RCC 7860 (cell line): ENCODE measurements around the gene MADCAM1.

Experiments
- DNase-seq: peaks from one replicate; pipeline ENCODE4 v3.0.0-alpha.2; 2015; ENCODE audit warnings: low spot score
- FAIRE-seq: peaks from 2 replicates; lab custom pipeline; 2012; peaks lifted over from hg19 to GRCh38; lab: Jason Lieb, UNC

MADCAM1 gene

DNA sequence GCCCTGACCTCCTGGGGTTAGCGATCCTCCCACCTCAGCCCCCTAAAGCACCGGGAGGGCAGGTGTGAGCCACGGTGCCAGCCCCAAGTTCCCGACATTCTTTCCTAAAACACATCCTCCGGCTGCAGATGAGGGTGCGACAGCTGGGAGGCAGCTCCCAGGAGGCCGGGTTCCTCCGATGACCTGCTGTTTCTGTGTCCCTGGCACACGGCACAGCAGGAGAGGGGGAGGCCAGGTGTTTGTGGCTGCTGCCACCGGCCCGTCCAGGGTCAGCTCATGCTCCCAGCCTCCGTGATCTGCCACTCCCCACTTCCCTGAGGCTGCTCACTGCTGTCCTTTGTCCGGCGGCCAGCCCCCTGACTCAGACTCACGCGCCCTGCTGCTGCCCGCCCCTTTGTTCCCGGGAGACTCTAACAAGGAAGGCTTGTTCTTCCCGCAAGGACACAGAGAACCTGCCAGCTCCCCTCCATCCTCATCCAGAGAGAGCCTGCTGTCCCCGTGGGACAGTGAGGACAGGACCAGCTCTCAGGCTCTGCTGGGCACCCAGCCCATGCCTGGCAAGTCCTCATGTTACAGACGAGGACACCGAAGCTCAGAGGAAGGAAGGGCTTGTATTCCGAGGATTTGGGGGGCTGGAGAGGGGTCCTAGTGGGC, 10.6 kb upstream of the MADCAM1 start:
- FAIRE-seq = no peak

GRCh38 chr19:488505-489417, 7.5 kb upstream of the MADCAM1 start:
- no peak for FAIRE-seq

More for the DNA sequence above, 10.6 kb upstream of the MADCAM1 start:
- no peak for DNase-seq

DNA sequence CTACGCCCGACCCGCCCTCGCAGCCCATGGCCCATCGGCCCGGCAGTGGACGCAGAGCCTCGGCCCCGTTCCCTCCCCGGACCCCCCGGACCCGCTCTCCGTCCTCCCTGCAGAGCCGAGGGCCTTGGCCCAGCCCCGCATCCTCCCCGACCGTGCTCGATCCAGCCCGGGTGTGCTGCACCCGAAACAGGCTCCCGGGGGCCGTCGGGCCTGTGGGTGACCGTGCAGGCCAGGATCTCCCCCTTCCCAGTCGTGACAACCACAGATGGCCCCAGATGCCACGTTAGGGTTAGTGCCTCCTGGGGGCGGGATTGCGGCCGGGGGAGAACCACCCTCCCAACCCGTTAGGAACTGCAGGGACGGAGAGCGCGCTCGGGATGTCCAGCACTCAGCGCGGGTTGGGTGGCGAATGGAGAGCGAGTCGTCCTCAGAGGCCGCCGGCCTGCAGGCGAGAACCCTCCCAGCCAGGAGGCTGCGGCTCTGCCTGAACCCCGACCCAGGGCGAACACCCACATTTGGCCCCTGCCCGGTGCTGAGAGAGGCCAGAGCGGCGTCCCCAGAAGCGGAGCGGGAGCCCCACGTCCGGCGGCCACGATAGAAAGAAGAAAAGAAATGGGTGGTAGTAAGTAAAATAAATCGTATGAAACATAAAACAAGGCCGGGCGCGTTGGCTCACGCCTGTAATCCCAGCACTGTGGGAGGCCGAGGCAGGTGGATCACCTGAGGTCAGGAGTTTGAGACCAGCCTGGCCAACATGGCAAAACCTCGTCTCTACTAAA, 6.7 kb upstream of the MADCAM1 start:
- no peak for FAIRE-seq
- no peak for DNase-seq

More at GRCh38 chr19:488505-489417, 7.5 kb upstream of the MADCAM1 start:
- DNase-seq = peak; percentile 76

DNA sequence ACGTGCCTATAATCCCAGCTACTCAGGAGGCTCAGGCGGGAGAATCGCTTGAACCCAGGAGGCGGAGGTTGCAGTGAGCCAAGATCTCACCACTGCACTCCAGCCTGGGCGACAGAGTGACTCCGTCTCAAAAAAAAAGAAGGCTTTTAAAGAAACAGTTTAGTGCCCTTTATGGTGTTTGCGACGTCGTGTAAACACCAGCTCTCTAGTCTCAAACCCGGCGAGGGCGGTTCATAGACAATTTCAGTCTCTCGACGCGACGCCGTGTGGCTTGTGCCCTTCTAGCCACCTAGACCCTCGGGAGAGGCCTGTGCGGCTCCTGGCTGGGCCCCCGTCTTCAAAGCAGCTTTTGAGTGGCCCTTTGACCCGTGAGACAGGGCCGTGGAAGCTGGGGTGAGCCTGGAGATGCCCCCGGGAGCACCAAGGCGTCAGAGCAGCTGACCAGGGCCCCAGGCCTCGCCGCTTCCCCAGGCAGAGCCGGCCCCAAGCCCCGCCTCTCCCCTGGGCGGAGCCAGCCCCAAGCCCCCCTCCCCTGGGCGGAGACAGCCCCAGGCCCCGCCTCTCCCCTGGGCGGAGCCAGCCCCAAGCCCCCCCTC, 5.0 kb upstream of the MADCAM1 start:
- FAIRE-seq = no peak
- no peak for DNase-seq

GRCh38 chr19:492091-492531, 4.2 kb upstream of the MADCAM1 start:
- DNase-seq = no peak
- no peak for FAIRE-seq

DNA sequence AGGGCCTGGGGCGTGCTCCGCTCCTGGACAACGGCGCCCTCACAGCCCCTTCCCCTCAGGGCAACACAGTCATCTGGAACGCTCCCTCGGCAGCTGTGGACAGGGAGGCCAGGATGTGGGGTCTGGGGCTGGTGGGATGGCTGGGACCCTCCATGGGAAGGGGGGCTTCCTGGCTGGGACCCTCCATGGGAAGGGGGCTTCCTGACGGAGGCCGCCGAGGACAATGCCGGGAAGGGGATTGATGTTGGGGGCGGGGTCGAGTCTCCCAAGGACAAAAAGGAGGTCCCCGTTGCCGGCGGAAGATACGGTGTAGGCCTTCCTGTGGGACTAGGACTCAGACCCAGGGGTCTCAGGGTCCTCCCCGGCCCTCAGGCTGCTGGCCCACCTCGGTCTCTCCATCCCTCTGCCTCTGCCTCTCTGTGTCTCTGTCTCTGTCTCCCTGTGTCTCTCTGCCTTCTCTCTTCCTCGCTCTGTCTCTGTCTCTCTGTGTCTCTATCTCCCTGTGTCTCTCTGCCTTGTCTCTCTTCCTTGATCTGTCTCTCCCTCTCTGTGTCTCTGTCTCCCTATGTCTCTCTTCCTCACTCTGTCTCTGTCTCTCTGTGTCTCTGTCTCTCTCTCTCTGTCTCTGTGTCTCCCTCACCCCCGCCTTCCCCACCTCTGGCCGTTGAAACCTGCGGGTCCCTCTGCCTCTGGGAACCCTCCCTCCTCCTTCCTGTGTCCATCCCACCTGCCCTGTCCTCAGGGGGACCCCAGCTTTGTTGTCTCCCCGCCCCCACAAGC, 2.7 kb upstream of the MADCAM1 start:
- DNase-seq = no peak
- FAIRE-seq = no peak

DNA sequence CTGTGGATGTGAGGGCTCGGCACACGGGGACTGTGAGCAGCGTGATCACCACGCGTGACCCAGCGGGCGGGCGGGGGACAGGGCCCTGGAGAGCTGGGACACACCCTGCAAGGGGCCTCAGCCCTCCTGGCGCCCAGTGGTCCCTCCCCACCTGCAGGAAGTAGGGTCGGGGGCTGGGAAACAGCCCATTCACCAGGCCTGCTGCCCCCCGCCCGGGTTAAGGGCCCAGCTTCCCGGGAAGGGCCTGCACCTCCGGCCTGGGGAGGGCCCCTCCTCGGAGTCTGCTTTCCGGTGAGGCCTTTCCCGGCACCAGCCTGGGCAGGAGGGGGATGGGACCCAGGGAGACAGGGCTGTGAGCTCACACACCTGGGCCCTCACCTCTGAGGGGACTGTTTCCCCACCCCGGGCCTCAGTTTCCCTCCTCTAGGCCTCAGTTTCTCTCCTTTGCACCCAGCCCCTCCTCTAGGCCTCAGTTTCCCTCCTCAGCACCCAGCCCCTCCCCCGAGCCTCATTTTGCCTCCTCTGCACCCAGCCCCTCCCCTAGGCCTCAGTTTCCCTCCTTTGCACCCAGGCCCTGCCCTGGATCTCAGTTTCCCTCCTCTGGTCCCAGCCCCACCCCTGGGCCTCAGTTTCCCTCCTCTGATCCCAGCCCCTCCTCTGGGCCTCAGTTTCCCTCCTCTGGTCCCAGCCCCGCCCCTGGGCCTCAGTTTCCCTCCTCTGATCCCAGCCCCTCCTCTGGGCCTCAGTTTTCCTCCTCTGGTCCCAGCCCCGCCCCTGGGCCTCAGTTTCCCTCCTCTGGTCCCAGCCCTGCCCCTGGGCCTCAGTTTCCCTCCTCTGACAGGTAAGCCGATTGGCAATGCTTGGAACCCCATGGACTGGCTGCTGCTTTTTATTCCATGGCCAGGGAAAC, 1.9 kb upstream of the MADCAM1 start:
- DNase-seq = no peak
- no peak for FAIRE-seq

GRCh38 chr19:495081-495401, 1.2 kb upstream of the MADCAM1 start:
- DNase-seq (no peak), FAIRE-seq (no peak)

GRCh38 chr19:495402-496111, 729 bp upstream of the MADCAM1 start:
- FAIRE-seq (no peak), DNase-seq (no peak)

GRCh38 chr19:496986-497385, 700 bp downstream of the MADCAM1 start:
- FAIRE-seq (no peak), DNase-seq (no peak)

GRCh38 chr19:497491-497868, 1.2 kb downstream of the MADCAM1 start:
- FAIRE-seq = no peak
- no peak for DNase-seq

GRCh38 chr19:497869-498510, 1.7 kb downstream of the MADCAM1 start:
- FAIRE-seq = no peak
- no peak for DNase-seq

- DNase-seq (no peak), FAIRE-seq (no peak)
Observed at GRCh38 chr19:498511-498891, 2.2 kb downstream of the MADCAM1 start.

GRCh38 chr19:498977-499623, 2.8 kb downstream of the MADCAM1 start:
- FAIRE-seq = no peak
- DNase-seq = no peak

- DNase-seq = no peak
- no peak for FAIRE-seq
Observed at GRCh38 chr19:501646-502045, 5.4 kb downstream of the MADCAM1 start.

DNA sequence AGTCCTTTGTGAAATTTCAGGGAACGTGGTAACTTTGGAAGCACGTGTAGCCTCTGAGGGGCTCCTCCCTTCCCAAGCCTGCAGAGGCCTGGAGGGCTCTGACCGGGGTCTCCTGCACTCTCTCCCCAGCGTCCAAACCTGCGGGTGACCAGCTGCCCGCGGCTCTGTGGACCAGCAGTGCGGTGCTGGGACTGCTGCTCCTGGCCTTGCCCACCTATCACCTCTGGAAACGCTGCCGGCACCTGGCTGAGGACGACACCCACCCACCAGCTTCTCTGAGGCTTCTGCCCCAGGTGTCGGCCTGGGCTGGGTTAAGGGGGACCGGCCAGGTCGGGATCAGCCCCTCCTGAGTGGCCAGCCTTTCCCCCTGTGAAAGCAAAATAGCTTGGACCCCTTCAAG, 8.3 kb downstream of the MADCAM1 start:
- no peak for FAIRE-seq

GRCh38 chr19:506404-507285, 10.4 kb downstream of the MADCAM1 start:
- DNase-seq = peak; percentile 98
- FAIRE-seq = no peak

More for the DNA sequence above, 8.3 kb downstream of the MADCAM1 start:
- DNase-seq = no peak
